GM12873 (cell line): ENCODE results near the gene PDLIM1.

ENCODE experiments used
- CTCF ChIP-seq: IDR thresholded peaks from 2 replicates; pipeline ENCODE4 v1.5.1; 2012; ENCODE audit warnings: low read depth, mild to moderate bottlenecking, moderate library complexity, low read length, control low read depth; ENCODE audit not compliant: insufficient read depth; ENCODE audit errors: missing control alignments

PDLIM1 gene

GRCh38 chr10:95284807-95285206 lies 6.0 kb downstream of the PDLIM1 start:
- no peak for TF ChIP-seq CTCF

GRCh38 chr10:95282107-95282506 lies 8.7 kb downstream of the PDLIM1 start:
- no peak for TF ChIP-seq CTCF

GRCh38 chr10:95281206-95281605 lies 9.6 kb downstream of the PDLIM1 start:
- TF ChIP-seq CTCF: no peak

- TF ChIP-seq CTCF: no peak
Observed at GRCh38 chr10:95280637-95281036, 10.2 kb downstream of the PDLIM1 start.

- no peak for TF ChIP-seq CTCF
Observed at GRCh38 chr10:95279042-95279820, 11.6 kb downstream of the PDLIM1 start.

- TF ChIP-seq CTCF: no peak
Observed at GRCh38 chr10:95278061-95278988, 12.5 kb downstream of the PDLIM1 start.

GRCh38 chr10:95277614-95278013 lies 13.2 kb downstream of the PDLIM1 start:
- no peak for TF ChIP-seq CTCF
